HepG2 (cell line): ENCODE data around the gene TSGA10IP. TPM values are rescaled to one million over a fixed set of nuclear protein-coding genes. Genes with fewer than 3 reads are reported as not detected.

Experiments
- ATF2 ChIP-seq: sonication (generic); formaldehyde crosslinking; IDR thresholded peaks from 2 replicates; pipeline ENCODE4 v1.4.0; 2020; ENCODE audit warnings: missing genetic modification reagents
- BRF2 ChIP-seq: sonication (generic); formaldehyde crosslinking; IDR thresholded peaks from 2 replicates; pipeline ENCODE4 v1.8.1; 2022; ENCODE audit warnings: mild to moderate bottlenecking, missing genetic modification reagents
- HES4 ChIP-seq: sonication (generic); formaldehyde crosslinking; IDR thresholded peaks from 2 replicates; pipeline ENCODE4 v1.9.0; 2021; ENCODE audit warnings: mild to moderate bottlenecking, missing genetic modification reagents, borderline replicate concordance
- IRF9 ChIP-seq: sonication (generic); formaldehyde crosslinking; IDR thresholded peaks from 2 replicates; pipeline ENCODE4 v1.8.0; 2022; ENCODE audit warnings: missing genetic modification reagents, mild to moderate bottlenecking, borderline replicate concordance
- ZBTB33 ChIP-seq: sonication (generic); formaldehyde crosslinking; IDR thresholded peaks from 2 replicates; pipeline ENCODE4 v1.4.0; 2020; ENCODE audit warnings: missing genetic modification reagents
- ZNF280D ChIP-seq: sonication (generic); formaldehyde crosslinking; IDR thresholded peaks from 2 replicates; pipeline ENCODE4 v1.5.1; 2020; ENCODE audit warnings: mild to moderate bottlenecking, missing genetic modification reagents
- ZNF333 ChIP-seq: sonication (generic); formaldehyde crosslinking; IDR thresholded peaks from 2 replicates; pipeline ENCODE4 v1.4.0; 2020; ENCODE audit warnings: mild to moderate bottlenecking, missing genetic modification reagents, borderline replicate concordance
- polyA plus RNA-seq, 8 experiments: library from polyadenylated mRNA; depleted of rRNA in 3 of 8; stranded (reverse) in 7 of 8; unstranded in 1 of 8; fragments of >200 nt; fragmentation: Illumina TruSeq in 4 of 8; extraction: Trizol in 4 of 8; gene quantifications; 2 replicates each; pipeline versions ENCODE4 v1.2.1 to v1.2.3, GENCODE V29; 2011 to 2016; ENCODE audit warnings: low read depth in 4 of 8, missing spikeins in 1 of 8, mixed read lengths in 1 of 8; ENCODE audit not compliant: insufficient read depth in 1 of 8
- total RNA-seq, 5 experiments: library from RNA; depleted of rRNA; stranded (reverse); fragments of >200 nt; fragmentation: Illumina TruSeq; extraction: Trizol; gene quantifications; 2 replicates each; pipeline ENCODE4 v1.2.3, GENCODE V29; 2016; ENCODE audit warnings: low read depth in 1 of 5

Gene TSGA10IP
- total and polyA plus RNA-seq, 2 of the 13 experiments (the other 11 are each of a cell fraction or from before 2014, with no cell fraction given), result not detected

GRCh38 chr11:65960824-65961266 lies 15.6 kb downstream of the TSGA10IP start (continued):
- TF ChIP-seq IRF9 (CRISPR knock-in tag), result no peak
- no peak for TF ChIP-seq ZNF280D (CRISPR knock-in tag)
- 0 out of 2 replicates have a peak, but pooled peaks have one; percentile 3 for TF ChIP-seq ZBTB33 (CRISPR knock-in tag)
- TF ChIP-seq ZNF333, result no peak
- TF ChIP-seq BRF2 (CRISPR knock-in tag), result no peak
- no peak; the same call in 1 of the 2 replicates for TF ChIP-seq ATF2 (CRISPR knock-in tag)
- TF ChIP-seq HES4 (CRISPR knock-in tag), result no peak
